ENCODE measurements around the gene B3GNT2.
A peak's percentile ranks its signal among the peaks of the same experiment; 100 is the strongest.
"Not testable (repeated sequence)": the region's sequence is repeated elsewhere in the genome, so short reads cannot be mapped to it uniquely, and the experiment has no call there.

Gene B3GNT2, protein sequence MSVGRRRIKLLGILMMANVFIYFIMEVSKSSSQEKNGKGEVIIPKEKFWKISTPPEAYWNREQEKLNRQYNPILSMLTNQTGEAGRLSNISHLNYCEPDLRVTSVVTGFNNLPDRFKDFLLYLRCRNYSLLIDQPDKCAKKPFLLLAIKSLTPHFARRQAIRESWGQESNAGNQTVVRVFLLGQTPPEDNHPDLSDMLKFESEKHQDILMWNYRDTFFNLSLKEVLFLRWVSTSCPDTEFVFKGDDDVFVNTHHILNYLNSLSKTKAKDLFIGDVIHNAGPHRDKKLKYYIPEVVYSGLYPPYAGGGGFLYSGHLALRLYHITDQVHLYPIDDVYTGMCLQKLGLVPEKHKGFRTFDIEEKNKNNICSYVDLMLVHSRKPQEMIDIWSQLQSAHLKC

GRCh38 chr2:62195421-62196277 lies at the start of gene B3GNT2:
TSS of gene B3GNT2 (plus strand) at chr2:62196115. CDS start at chr2:62222221, 26,106 bp downstream.
- DNase-seq, result peak; percentile 73

- not testable (repeated sequence) for DNase-seq
Observed at GRCh38 chr2:62146790-62147189, 49.1 kb upstream of the B3GNT2 start.

DNA sequence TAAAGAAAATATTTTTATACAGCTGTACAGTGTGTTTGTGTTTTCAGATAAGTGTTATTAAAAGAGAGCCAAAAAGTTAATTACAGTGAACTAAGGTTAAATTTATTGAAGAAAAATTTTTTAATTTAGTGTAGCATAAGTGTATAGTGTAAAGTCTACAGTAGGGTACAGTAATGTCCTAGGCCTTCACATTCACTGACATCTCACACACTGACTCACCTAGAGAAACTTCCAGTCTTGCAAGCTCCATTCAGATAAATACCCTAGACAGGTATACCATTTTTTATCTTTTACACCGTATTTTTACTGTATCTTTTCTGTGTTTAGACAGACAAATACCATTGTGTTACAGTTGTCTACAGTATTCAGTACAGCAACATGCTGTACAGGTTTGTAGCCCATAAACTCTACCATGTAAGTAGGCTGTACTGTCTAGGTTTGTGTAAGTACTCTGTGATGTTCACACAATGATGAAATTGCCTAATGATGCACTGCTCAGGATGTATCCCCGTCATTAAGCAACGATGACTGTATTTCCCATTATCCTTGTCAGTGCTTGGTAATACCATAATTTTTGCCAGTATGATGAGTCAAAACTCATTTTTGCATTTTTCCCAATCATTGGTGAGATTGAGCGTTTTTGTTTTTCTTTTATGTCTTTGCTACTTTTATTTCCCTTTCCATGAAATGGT lies 48.2 kb upstream of the B3GNT2 start:
- peak; percentile 91 for DNase-seq

- peak; percentile 98 for DNase-seq
Observed at GRCh38 chr2:62149708-62150107, 46.2 kb upstream of the B3GNT2 start.

- DNase-seq, result peak; percentile 54
Observed at GRCh38 chr2:62150597-62151305, 45.2 kb upstream of the B3GNT2 start.

- no peak for DNase-seq
Observed at GRCh38 chr2:62151306-62151638, 44.6 kb upstream of the B3GNT2 start.

DNA sequence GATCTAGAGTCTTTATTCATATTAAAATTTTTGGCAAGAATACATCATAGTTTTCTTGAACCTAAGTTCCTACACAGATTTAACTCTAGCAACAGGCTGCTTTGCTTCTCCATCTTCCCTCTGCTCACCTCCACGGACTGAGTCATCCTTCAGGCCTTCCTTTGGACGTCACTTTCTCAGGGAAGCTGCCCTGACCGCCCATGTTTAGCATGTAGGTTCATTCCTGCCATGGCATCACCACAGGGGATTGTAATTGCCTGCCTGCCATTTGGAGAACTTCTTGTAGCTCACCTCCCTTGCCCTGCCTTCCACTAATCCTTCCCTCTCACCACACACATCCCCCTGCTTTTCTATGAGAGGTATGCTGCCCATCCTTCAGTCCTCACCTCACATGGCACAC lies 43.9 kb upstream of the B3GNT2 start:
- peak; percentile 71 for DNase-seq

DNA sequence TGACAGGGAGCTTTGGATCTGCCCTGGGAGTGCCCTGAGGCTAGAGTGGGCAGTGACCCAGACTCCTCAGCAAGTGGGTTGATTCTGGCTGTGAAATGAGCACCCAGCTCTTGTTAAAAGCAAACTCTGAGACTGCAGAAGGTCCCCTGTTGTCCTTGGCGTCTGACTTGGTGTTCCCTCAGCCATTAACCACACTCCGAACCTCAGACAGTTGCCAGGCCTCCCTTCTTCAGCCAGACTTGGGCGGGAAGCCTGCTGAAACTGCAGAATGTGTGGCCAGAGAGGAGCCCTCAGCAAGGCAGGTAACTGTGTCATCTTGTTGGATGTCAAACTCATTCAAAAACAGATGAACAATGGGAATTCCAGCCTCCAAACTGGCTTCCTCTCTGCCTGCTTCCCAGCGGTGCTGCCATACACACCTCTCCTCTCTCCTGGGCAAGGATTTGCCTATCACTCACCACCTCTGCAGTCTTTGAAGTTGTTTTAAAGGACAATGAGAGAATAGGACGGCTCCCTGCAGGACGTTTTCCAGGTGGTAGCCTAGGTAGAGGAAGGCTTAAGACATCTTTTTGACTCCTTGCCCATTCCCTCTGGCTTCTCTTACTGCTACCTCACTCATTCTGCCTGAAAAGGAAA lies 38.9 kb upstream of the B3GNT2 start:
- no peak for DNase-seq

GRCh38 chr2:62158444-62159121 lies 37.3 kb upstream of the B3GNT2 start:
- DNase-seq, result no peak

- not testable (repeated sequence) for DNase-seq
Observed at GRCh38 chr2:62160691-62161090, 35.2 kb upstream of the B3GNT2 start.

- no peak for DNase-seq
Observed at GRCh38 chr2:62163106-62163831, 32.6 kb upstream of the B3GNT2 start.

- DNase-seq, result no peak
Observed at GRCh38 chr2:62163834-62164233, 32.1 kb upstream of the B3GNT2 start.

DNA sequence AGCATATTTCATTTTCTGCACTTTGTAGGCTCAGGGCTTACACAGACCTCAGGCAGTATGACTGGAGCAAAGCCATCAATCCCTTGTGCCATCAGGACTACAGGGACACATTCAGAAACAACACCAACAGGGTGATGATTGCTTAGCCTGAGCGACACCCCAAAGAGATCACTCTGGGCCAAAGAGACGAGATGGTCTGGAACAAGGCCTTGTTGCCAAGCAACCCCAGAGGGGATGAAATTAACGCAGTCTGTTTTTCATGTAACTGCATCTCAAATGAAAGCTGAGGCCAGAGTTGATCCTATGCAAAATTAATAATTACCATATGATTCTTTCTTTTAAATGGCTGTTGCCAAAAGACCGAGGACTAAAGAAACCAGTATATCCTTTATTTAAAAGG lies 20.2 kb upstream of the B3GNT2 start:
- DNase-seq, result no peak

DNA sequence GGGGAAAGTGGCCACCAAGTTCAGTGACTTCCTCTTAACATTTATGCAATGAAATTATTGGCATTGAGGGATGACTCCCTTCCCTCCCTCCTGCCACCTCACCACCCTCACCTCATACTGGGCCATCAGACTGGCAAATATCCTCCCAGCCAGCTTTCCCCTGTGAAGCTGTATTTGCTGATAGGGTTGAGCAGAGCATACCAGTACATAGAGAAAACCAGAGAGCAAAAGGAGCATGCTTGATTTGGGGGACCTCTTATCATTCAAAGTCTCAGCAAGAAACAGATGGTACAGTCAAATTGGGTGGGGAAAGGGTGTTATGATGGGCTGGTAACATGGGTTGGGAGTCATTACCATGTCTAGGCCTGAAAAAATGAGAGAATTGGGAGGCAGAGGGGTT lies 19.1 kb upstream of the B3GNT2 start:
- DNase-seq, result no peak

DNA sequence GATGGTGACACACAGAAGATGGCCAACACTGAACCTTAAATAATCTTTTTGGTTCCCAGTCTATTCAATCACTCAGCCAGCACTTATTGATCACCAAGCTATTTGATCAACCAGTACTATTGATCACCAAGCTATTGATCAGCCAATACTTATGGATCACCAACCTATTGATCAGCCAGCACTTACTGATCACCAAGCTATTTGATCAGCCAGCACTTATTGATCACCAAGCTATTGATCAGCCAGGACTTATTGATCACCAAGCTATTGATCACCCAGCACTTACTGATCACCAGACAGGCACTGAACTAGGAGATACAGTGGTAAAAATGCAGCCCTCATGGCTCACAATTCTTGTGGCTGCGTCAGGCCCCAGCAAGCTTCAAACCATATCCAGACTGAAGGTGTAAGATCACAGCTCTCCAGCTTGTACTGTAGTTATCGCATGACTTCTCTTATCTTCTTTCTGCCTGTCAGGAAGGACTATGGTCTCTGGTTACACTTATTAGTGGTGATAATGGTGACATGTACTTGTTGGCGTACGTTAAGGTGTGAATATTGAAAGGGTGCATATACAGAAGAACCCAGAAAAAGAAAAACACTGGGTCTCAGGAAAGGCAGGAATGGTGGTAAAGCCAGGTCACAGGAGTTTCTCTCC lies 18.4 kb upstream of the B3GNT2 start:
- DNase-seq, result no peak

DNA sequence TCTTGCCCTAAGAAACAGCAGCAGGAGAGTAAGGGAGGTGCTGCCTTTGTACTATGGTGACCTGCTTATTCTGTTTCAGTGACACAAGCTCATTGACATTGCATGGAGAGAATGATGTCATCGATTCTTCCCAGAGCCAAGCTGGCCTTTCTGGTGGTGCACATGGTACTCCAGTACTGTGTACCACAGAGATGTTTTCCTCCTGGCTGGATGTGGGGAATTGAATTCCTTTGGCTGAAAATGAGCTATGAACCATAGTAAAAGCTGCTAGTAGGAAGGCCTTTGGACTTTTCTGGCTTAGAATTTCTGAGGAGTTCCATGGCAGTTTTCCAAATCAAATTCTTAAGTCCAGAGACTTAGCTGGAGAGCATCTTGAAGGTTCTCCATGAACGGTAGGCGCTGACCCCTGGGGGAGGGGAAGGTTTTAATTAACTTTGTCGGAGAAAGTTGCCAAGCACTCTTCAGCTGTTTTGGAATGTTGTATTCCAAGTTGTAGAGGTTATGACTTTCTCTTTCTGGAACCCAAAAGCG lies 17.1 kb upstream of the B3GNT2 start:
- DNase-seq, result no peak

DNA sequence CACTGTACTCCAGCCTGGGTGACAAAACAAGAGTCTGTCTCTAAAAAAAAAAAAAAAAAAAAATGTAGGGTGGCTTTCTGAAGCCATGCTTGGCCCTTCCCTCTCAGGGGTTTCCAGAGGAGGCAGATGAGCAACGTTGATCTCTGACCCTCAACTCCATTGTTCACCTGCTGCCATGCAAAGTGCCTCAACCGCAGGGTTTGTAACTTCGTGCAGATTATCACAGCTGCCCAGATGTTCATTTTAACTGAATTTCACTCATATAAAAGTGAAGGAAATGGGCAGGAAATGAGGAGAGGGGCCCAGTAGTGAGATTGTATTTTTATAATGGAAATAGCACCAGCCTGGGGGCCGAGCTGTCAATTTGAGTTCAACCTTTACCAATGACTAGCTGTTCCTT lies 14.9 kb upstream of the B3GNT2 start:
- no peak for DNase-seq

- no peak for DNase-seq
Observed at GRCh38 chr2:62181843-62182242, 14.1 kb upstream of the B3GNT2 start.

DNA sequence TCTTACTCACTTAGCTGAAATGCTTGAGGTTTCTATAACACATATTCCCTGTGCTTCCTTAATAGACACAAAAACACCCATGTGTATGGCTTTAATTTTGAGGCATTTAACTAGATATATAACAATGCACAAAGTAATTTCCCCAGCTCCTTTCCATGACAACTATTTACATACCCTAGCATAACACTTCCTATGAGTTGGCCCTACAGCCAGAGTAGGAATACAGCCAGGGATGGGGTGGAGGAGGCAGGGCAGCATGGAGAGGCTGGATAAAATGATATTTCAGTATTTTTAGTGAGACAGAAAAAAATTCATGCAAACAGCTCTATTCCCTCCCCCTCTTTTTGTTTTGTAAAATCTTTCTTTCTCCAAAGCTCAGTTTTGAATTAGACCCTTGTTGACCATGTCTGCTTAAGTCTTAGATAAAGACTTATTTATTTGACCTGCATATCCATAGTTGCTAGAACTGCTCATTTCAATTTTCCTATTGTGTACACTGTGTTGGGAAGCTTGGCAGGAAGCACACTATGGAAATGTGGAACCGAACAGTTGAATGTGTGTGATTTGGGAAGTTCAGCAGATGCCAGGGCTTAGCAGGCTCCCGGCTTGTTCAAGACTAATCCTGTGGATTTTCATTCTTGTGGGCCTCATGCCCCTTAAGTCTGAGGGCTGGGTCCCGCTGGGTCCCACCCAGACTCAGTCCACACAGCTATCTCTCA lies 11.2 kb upstream of the B3GNT2 start:
- DNase-seq, result no peak
